Measurements from ENCODE around the gene SBF2.
"Not testable (repeated sequence)": the region's sequence is repeated elsewhere in the genome, so short reads cannot be mapped to it uniquely, and the experiment has no call there.

SBF2 gene

DNA sequence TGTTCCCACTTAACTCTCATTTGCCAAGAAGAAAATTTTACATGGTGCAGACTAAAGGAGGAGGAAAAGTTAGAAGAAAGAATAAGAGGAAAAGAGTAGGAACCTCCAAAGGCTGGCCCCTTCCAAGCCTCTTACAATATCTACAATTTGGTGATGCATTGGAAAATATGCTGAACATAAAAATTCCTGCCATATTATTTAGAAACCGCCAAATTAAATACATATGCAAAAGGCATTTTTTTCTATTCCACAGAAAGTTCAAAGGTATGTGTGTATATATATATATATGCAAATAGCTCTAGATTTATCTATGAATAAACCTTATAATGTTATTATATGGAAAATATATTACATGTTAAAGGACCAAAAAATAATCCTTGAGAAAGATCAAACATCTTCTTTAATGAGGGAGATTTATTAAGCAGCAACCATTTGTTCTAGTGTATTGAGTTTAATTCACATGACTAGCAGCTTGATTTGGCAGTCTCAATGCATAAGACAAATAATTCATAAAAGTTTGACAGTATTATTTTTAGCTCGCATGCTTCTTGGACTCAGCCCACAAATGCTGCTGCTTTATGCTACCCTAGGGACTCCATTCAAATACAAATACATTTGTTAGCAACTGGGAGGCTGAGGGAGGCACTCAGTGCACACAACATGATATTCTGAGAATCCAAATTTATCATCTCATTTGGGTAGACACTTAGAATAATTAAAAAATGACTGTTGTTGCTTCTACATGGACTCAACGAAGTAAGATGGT is 184.9 kb downstream of the SBF2 start:
- Histone ChIP-seq H3K4me1 (ENCODE audit: control insufficient read depth, insufficient read depth, low read length) (peaks cover 9% of the 10 kb centered on the region; the same call in 1 of the 2 replicates), H3K27ac (ENCODE audit: low read depth, low read length) (no peak overlapping the region), H3K9me3 (ENCODE audit: control insufficient read depth, insufficient read depth, low read depth, low read length) (no peaks in the 10 kb centered on the region), H3K9ac (ENCODE audit: low read length) (no peak overlapping the region), H3K36me3 (ENCODE audit: control insufficient read depth, insufficient read depth, low read length) (no peaks in the 10 kb centered on the region), H3K4me3 (ENCODE audit: low read depth, low read length) (no peak overlapping the region), H3K27me3 (ENCODE audit: control insufficient read depth, insufficient read depth, low read length) (no peaks in the 10 kb centered on the region)

DNA sequence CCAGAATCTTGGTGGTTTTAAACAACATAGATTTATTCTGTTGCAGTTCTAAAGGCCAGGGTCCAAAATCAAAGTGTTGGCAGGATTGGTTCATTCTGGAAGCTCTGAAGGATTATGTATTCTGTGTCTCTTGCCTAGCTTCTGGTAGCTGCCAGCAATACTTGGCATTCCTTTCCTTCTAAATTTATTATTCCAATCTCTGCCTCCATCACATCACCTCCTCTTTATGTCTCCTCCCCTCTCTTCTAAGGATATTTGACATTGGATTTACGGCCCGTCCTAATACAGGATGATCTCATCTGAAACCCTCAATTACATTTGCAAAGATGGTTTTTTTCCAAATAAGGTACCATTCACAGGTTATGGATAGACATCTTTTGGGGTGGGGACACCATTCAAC is 186.5 kb downstream of the SBF2 start:
- no peaks in the 10 kb centered on the region for H3K27me3 ChIP-seq (ENCODE audit: control insufficient read depth, insufficient read depth, low read length)
- no peak overlapping the region for H3K9ac ChIP-seq (ENCODE audit: low read length)
- no peak overlapping the region for H3K27ac ChIP-seq (ENCODE audit: low read depth, low read length)
- no peaks in the 10 kb centered on the region for H3K36me3 ChIP-seq (ENCODE audit: control insufficient read depth, insufficient read depth, low read length)
- peaks cover 9% of the 10 kb centered on the region; the same call in 1 of the 2 replicates for H3K4me1 ChIP-seq (ENCODE audit: control insufficient read depth, insufficient read depth, low read length)
- no peaks in the 10 kb centered on the region for H3K9me3 ChIP-seq (ENCODE audit: control insufficient read depth, insufficient read depth, low read depth, low read length)
- H3K4me3 ChIP-seq (ENCODE audit: low read depth, low read length), result no peak overlapping the region

DNA sequence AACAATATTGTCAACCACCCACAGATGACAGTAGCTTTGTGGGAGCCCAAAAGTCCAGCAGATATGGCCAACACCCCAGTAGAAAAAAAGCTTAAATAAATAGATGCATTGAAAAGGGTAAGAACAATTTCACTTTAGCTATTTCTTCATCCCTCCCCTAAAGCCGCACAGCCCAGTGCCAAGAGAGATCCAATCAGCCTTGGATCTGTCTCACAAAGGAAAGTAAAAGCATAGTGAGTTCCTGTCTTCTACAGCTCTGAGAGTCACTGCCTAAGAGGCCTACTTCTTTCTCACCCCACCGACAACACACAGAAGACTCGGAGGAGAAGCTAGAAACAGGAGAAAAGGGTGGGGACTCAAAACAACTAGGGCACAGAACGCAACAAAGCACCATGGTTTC is 196.4 kb downstream of the SBF2 start:
- Histone ChIP-seq H3K27ac (ENCODE audit: low read depth, low read length) (no peak overlapping the region), H3K4me3 (ENCODE audit: low read depth, low read length) (no peak overlapping the region), H3K36me3 (ENCODE audit: control insufficient read depth, insufficient read depth, low read length) (0 out of 2 replicates have a peak, but pooled peaks cover 4% of the 10 kb centered on the region), H3K27me3 (ENCODE audit: control insufficient read depth, insufficient read depth, low read length) (no peaks in the 10 kb centered on the region), H3K9ac (ENCODE audit: low read length) (no peak overlapping the region), H3K4me1 (ENCODE audit: control insufficient read depth, insufficient read depth, low read length) (no peaks in the 10 kb centered on the region), H3K9me3 (ENCODE audit: control insufficient read depth, insufficient read depth, low read depth, low read length) (peaks cover 12% of the 10 kb centered on the region)

DNA sequence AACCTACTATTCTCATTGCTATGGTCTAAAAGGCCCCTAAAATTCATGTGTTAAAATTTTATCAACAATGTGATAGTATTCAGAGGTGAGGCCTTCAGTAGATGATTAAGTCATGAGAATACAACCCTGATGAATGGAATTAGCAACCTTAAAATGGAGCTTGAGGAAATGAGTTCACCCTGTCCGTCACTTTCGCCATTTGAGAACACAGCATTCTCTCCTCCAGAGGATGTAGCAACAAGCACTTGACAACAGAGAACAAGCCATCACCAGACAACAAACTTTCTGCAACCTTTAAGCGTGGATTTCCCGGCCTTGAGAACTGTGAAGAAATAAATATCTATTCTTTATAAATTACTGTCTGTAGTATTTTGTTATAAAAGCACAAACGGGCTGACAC is 197.0 kb downstream of the SBF2 start:
- Histone ChIP-seq H3K27me3 (ENCODE audit: control insufficient read depth, insufficient read depth, low read length) (no peaks in the 10 kb centered on the region), H3K4me3 (ENCODE audit: low read depth, low read length) (no peak overlapping the region), H3K9ac (ENCODE audit: low read length) (no peak overlapping the region), H3K36me3 (ENCODE audit: control insufficient read depth, insufficient read depth, low read length) (0 out of 2 replicates have a peak, but pooled peaks cover 4% of the 10 kb centered on the region), H3K9me3 (ENCODE audit: control insufficient read depth, insufficient read depth, low read depth, low read length) (peaks cover 12% of the 10 kb centered on the region), H3K27ac (ENCODE audit: low read depth, low read length) (no peak overlapping the region), H3K4me1 (ENCODE audit: control insufficient read depth, insufficient read depth, low read length) (no peaks in the 10 kb centered on the region)

DNA sequence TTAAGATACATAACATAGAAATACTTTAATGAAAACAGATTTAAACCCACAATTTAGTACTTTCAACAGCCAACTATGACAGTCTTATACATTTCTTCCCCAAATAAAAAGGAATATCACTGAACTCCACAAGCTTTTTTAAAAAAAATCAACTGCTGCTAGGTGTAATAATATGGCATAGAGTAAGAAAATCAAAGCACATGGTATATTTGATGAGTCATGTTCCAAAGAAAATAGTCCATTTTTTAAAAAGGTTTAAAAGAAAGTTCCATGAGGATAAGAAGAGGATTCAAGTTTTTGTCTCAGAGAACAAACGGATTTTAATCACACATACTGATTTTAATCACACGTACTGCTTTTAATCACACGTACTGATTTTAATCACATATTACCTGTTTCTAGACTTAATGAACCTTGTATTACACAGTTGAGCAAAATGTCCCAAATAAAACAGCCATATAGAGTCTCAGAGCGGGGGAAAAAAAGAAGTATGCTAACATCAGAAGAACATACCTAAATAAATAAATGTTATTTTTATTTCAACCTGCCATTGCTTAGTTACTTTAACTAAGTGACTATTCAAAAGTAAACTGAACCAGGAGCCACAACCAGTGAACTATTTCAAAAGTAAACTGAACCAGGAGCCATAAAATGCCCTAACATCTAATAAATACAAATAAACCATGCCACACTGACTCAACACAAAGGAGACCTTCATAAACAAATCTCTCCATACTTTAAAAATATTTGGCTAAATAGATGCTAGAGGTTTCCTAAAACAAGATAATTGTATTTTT is 198.4 kb downstream of the SBF2 start:
- H3K4me1 ChIP-seq (ENCODE audit: control insufficient read depth, insufficient read depth, low read length), result no peaks in the 10 kb centered on the region
- no peaks in the 10 kb centered on the region for H3K27me3 ChIP-seq (ENCODE audit: control insufficient read depth, insufficient read depth, low read length)
- 0 out of 2 replicates have a peak, but pooled peaks cover 3% of the 10 kb centered on the region for H3K36me3 ChIP-seq (ENCODE audit: control insufficient read depth, insufficient read depth, low read length)
- H3K9me3 ChIP-seq (ENCODE audit: control insufficient read depth, insufficient read depth, low read depth, low read length), result peaks cover 12% of the 10 kb centered on the region
- no peak overlapping the region for H3K9ac ChIP-seq (ENCODE audit: low read length)
- H3K27ac ChIP-seq (ENCODE audit: low read depth, low read length), result no peak overlapping the region
- H3K4me3 ChIP-seq (ENCODE audit: low read depth, low read length), result no peak overlapping the region

DNA sequence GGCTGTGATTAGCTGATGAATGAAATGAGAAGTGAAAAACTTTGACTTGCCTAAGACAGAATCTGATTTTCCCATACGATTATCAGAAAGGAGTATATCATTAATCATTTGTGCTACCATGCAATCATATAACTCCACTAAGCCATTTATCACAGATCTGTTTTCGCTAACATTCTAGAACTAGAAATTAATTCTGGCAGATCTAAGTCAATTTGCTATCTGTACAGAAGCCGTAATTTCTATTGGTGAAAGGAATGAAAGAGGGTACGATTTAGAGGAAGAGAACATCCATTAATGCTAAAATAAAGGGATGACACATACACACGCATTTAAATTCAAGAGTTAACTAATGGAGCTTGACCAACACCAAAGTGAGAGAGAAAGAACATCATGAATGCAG is 201.6 kb downstream of the SBF2 start:
- H3K27me3 ChIP-seq (ENCODE audit: control insufficient read depth, insufficient read depth, low read length), result no peaks in the 10 kb centered on the region
- no peaks in the 10 kb centered on the region for H3K36me3 ChIP-seq (ENCODE audit: control insufficient read depth, insufficient read depth, low read length)
- H3K27ac ChIP-seq (ENCODE audit: low read depth, low read length), result no peak overlapping the region
- no peaks in the 10 kb centered on the region for H3K4me1 ChIP-seq (ENCODE audit: control insufficient read depth, insufficient read depth, low read length)
- H3K4me3 ChIP-seq (ENCODE audit: low read depth, low read length), result no peak overlapping the region
- H3K9me3 ChIP-seq (ENCODE audit: control insufficient read depth, insufficient read depth, low read depth, low read length), result no peaks in the 10 kb centered on the region
- no peak overlapping the region for H3K9ac ChIP-seq (ENCODE audit: low read length)

DNA sequence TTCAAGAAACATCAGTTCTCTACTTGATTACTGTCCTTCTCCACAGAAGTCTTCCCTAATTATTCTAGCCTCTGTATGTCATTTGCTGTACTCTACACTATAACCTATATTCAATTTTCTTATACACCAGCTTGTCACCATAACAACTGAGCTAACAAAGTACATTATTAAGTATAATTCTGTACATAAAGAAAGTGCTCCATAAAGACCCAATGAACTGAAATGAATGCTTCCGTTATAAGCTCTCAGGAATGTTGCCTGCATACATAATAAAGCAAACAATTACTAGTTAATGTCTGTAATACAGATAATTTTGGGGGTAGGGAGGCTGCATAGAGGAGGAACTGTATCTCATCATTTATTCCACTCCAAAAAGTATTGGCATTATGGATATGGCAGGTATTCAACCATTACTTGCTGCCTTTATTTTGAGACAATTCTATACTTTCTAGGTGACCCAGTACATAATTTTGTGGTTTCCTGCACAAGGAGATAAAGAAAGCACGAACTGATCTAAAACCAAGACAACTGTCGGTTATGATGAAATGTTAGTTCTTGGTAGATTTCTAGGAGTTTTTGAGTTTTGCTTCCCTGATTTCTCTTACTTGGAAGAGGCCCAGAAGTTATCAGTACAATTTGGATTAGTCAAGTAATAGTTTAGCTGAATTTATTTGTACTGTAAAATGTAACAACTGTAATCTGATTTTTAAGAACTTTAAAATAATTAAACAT is 202.5 kb downstream of the SBF2 start:
- H3K36me3 ChIP-seq (ENCODE audit: control insufficient read depth, insufficient read depth, low read length), result no peaks in the 10 kb centered on the region
- no peaks in the 10 kb centered on the region for H3K27me3 ChIP-seq (ENCODE audit: control insufficient read depth, insufficient read depth, low read length)
- H3K9me3 ChIP-seq (ENCODE audit: control insufficient read depth, insufficient read depth, low read depth, low read length), result no peaks in the 10 kb centered on the region
- no peak overlapping the region for H3K9ac ChIP-seq (ENCODE audit: low read length)
- H3K27ac ChIP-seq (ENCODE audit: low read depth, low read length), result no peak overlapping the region
- no peak overlapping the region for H3K4me3 ChIP-seq (ENCODE audit: low read depth, low read length)
- no peaks in the 10 kb centered on the region for H3K4me1 ChIP-seq (ENCODE audit: control insufficient read depth, insufficient read depth, low read length)

DNA sequence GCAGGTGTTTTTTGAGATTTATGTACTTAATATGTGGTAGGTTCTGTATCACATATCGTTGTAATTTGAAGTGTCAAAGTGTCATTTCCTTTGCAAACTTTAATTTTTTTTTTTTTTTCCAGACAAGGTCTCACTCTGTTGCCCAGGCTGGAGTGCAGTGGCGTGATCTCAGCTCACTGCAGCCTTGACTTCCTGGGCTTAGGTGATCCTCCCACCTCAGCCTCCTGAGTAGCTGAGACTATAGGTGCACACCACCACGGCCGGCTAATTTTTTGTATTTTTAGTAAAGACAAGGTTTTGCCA is 206.1 kb downstream of the SBF2 start:
- H3K4me3 ChIP-seq (ENCODE audit: low read depth, low read length); H3K36me3 ChIP-seq (ENCODE audit: control insufficient read depth, insufficient read depth, low read length); H3K27ac ChIP-seq (ENCODE audit: low read depth, low read length); H3K9ac ChIP-seq (ENCODE audit: low read length); H3K4me1 ChIP-seq (ENCODE audit: control insufficient read depth, insufficient read depth, low read length); H3K27me3 ChIP-seq (ENCODE audit: control insufficient read depth, insufficient read depth, low read length); H3K9me3 ChIP-seq (ENCODE audit: control insufficient read depth, insufficient read depth, low read depth, low read length): not testable (repeated sequence)

DNA sequence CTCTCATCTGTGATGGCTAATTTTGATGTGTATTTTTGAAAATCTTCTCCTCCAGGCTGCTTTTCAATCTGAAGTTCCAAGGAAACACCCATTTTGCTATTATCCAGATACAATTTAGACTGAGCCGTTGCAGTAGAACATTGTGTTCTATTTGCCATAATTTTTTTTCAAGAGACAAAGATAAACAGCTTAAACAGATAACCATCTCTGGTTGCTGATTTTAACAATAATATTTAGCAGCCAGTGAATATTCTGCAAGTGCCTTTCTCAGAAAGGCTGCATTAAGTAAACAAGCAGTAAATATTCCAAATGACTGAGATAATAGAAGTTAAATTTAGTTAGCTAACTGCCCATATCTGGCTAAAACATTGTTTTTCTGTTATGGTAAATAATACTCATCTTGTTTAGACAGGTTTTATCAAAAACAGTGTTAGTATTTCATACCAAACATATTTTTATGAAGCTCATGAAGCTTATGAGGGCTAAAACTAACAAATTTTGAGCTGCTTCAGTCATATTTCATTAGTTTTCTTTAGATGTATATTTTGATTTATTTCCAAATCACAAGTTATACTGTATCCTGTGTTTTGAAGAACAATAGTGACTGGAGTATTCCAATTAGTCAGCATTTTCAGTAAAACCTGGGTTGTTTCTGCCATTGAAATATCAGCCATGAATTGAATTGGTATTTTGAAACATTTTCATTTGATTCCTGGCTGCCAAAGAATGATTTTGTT is 206.7 kb downstream of the SBF2 start:
- Histone ChIP-seq H3K36me3 (ENCODE audit: control insufficient read depth, insufficient read depth, low read length) (no peaks in the 10 kb centered on the region), H3K9me3 (ENCODE audit: control insufficient read depth, insufficient read depth, low read depth, low read length) (no peaks in the 10 kb centered on the region; the same call in 1 of the 2 replicates), H3K27ac (ENCODE audit: low read depth, low read length) (no peak overlapping the region), H3K4me3 (ENCODE audit: low read depth, low read length) (no peak overlapping the region), H3K4me1 (ENCODE audit: control insufficient read depth, insufficient read depth, low read length) (no peaks in the 10 kb centered on the region), H3K9ac (ENCODE audit: low read length) (no peak overlapping the region), H3K27me3 (ENCODE audit: control insufficient read depth, insufficient read depth, low read length) (no peaks in the 10 kb centered on the region)

DNA sequence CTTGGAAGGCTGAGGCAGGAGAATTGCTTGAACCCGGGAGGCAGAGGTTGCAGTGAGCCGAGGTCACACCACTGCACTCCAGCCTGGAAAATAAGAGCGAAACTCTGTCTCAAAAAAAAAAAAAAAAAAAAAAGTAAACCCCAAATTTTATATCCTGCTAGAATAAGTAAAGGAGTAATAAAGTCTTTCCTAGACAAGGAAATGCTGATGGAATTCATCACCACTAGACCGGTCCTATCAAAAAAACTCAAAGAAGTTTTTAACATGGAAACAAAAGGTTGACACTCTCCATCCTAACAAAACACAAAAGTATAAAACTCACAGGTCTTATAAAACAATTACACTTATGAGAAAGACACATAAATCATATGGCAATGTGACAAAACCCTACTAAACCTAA is 213.9 kb downstream of the SBF2 start:
- no peaks in the 10 kb centered on the region for H3K27me3 ChIP-seq (ENCODE audit: control insufficient read depth, insufficient read depth, low read length)
- H3K4me1 ChIP-seq (ENCODE audit: control insufficient read depth, insufficient read depth, low read length), result peaks cover 5% of the 10 kb centered on the region; the same call in 1 of the 2 replicates
- H3K36me3 ChIP-seq (ENCODE audit: control insufficient read depth, insufficient read depth, low read length), result no peaks in the 10 kb centered on the region
- peaks cover 18% of the 10 kb centered on the region; the same call in 1 of the 2 replicates for H3K9me3 ChIP-seq (ENCODE audit: control insufficient read depth, insufficient read depth, low read depth, low read length)
- no peak overlapping the region for H3K4me3 ChIP-seq (ENCODE audit: low read depth, low read length)
- no peak overlapping the region for H3K9ac ChIP-seq (ENCODE audit: low read length)
- H3K27ac ChIP-seq (ENCODE audit: low read depth, low read length), result no peak overlapping the region

Measured in HUES6 (cell line).